DND-41 (cell line): ENCODE measurements around the gene UBR1.

ENCODE experiments used
- EZH2 ChIP-seq: IDR thresholded peaks from 3 replicates; pipeline ENCODE4 v1.6.1; 2012; ENCODE audit warnings: borderline replicate concordance, low read depth, mild to moderate bottlenecking, moderate library complexity, low read length, inconsistent platforms; ENCODE audit not compliant: severe bottlenecking
- TF ChIP-seq, protein P1 (sequence below): IDR thresholded peaks from 2 replicates; pipeline ENCODE4 v1.5.1; 2012; ENCODE audit warnings: borderline replicate concordance, low read length, moderate library complexity, mild to moderate bottlenecking; ENCODE audit not compliant: poor library complexity, severe bottlenecking; ENCODE audit errors: extremely low read depth

DNA sequence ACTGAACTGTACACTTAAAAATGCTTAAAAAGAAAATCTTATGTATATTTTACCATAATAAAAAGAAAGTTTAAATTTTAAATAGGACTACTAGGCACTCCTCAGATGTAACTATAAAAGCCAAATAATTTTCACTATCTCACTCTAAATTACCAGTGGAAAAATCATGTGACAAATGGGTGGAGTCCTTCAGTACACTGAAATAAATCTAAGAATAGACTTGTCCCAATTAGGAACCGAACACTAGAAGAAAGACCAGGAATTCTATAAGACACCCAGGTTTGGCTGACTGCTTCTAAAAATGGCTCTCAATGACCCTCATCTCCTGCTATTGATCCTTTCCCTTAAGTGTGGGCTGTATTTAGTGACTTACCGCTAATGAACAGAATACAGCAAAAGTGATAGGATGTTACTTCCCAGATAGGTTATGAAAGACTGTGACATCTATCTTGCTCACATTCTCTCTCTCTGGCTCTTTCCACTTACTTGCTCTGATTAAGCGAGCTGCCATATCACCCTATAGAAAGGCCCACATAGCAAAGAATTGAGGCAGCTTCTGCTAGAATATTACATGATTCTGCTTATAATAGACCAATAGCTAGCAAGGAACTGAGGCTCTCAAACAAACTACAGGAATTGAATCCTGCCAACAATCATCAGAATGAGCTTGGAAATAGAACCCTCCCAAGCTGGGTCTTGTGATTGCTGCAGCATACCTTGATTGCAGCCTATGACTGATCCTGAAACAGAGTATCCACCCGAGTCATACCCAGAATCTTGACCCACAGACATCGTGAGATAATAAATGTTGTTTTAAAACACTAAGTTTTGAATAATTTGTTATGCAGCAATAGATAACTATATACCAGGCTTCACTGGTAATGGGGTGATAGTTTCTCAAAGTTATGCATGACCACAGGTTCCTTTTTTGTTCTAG, 202.2 kb downstream of the UBR1 start:
- TF ChIP-seq, protein P1, sequence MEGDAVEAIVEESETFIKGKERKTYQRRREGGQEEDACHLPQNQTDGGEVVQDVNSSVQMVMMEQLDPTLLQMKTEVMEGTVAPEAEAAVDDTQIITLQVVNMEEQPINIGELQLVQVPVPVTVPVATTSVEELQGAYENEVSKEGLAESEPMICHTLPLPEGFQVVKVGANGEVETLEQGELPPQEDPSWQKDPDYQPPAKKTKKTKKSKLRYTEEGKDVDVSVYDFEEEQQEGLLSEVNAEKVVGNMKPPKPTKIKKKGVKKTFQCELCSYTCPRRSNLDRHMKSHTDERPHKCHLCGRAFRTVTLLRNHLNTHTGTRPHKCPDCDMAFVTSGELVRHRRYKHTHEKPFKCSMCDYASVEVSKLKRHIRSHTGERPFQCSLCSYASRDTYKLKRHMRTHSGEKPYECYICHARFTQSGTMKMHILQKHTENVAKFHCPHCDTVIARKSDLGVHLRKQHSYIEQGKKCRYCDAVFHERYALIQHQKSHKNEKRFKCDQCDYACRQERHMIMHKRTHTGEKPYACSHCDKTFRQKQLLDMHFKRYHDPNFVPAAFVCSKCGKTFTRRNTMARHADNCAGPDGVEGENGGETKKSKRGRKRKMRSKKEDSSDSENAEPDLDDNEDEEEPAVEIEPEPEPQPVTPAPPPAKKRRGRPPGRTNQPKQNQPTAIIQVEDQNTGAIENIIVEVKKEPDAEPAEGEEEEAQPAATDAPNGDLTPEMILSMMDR = no peak
- no peak for TF ChIP-seq EZH2
